ENCODE measurements around the gene OR4D11. TPM values are rescaled to one million over a fixed set of nuclear protein-coding genes. Genes with fewer than 3 reads are reported as not detected.
"Not testable (repeated sequence)": the region's sequence is repeated elsewhere in the genome, so short reads cannot be mapped to it uniquely, and the experiment has no call there.

OR4D11 gene
- total and polyA plus RNA-seq, 2 donors, result not detected

- no peak within 1 kb of the TSS for H3K4me3 ChIP-seq (ENCODE audit: low read length in 2 of 2)
- WGBS, result 15% methylated on average over 2 of the region's 2 CpGs
- H3K27me3 ChIP-seq (ENCODE audit: control insufficient read depth in 2 of 2, insufficient read depth in 1 of 2, low read length in 1 of 2), result no peaks in the 10 kb centered on the region
- no peaks in the 10 kb centered on the region for H3K9me3 ChIP-seq (ENCODE audit: control insufficient read depth in 2 of 2, insufficient read depth in 1 of 2, low read length in 1 of 2)
- H3K27ac ChIP-seq (ENCODE audit: low read depth in 1 of 2, low read length in 1 of 2), result no peak within 1 kb of the TSS
- H3K36me3 ChIP-seq (ENCODE audit: control insufficient read depth in 2 of 2, insufficient read depth in 2 of 2, low read length in 1 of 2), result no peaks in the 10 kb centered on the region
- H3K4me1 ChIP-seq (ENCODE audit: control insufficient read depth in 2 of 2, insufficient read depth in 2 of 2, low read length in 2 of 2), result peaks cover 3 to 7% of the 10 kb centered on the region in 2 donors
- peak in 8 of 9 donors; percentile 13 to 78 (median 37) for DNase-seq (ENCODE audit: low read depth in 6 of 9, low spot score in 9 of 9)
These were observed 7.7 kb downstream of the OR4D11 start, which contains the start of gene OR4D9 for GRCh38 chr11:59510941-59511589. Gene OR4D9, plus strand, starts transcription at chr11:59511539. Its CDS starts 3,374 bp downstream, at chr11:59514913.

GRCh38 chr11:59511675-59512074 is 8.3 kb downstream of the OR4D11 start:
- Histone ChIP-seq H3K4me3 (ENCODE audit: low read length in 2 of 2) (no peak overlapping the region), H3K27ac (ENCODE audit: low read depth in 1 of 2, low read length in 1 of 2) (no peak overlapping the region), H3K36me3 (ENCODE audit: control insufficient read depth in 2 of 2, insufficient read depth in 2 of 2, low read length in 1 of 2) (no peaks in the 10 kb centered on the region), H3K4me1 (ENCODE audit: control insufficient read depth in 2 of 2, insufficient read depth in 2 of 2, low read length in 2 of 2) (peaks cover 3 to 7% of the 10 kb centered on the region in 2 donors), H3K27me3 (ENCODE audit: control insufficient read depth in 2 of 2, insufficient read depth in 1 of 2, low read length in 1 of 2) (no peaks in the 10 kb centered on the region), H3K9me3 (ENCODE audit: control insufficient read depth in 2 of 2, insufficient read depth in 1 of 2, low read length in 1 of 2) (no peaks in the 10 kb centered on the region)
- DNase-seq (ENCODE audit: low read depth in 6 of 9, low spot score in 9 of 9), result no peak
- 87% methylated on average over 1 of the region's 1 CpG for WGBS

- not testable (repeated sequence) for H3K4me3 ChIP-seq (ENCODE audit: low read length in 2 of 2)
- 93% methylated on average over 2 of the region's 2 CpGs for WGBS
These were observed 16.8 kb downstream of the OR4D11 start for GRCh38 chr11:59520139-59520538.

GRCh38 chr11:59520741-59521140 is 17.4 kb downstream of the OR4D11 start:
- Histone ChIP-seq H3K9me3 (ENCODE audit: control insufficient read depth in 2 of 2, insufficient read depth in 1 of 2, low read length in 1 of 2) (no peaks in the 10 kb centered on the region), H3K4me3 (ENCODE audit: low read length in 2 of 2) (no peak overlapping the region), H3K27ac (ENCODE audit: low read depth in 1 of 2, low read length in 1 of 2) (no peak overlapping the region), H3K4me1 (ENCODE audit: control insufficient read depth in 2 of 2, insufficient read depth in 2 of 2, low read length in 2 of 2) (no peaks in the 10 kb centered on the region), H3K27me3 (ENCODE audit: control insufficient read depth in 2 of 2, insufficient read depth in 1 of 2, low read length in 1 of 2) (no peaks in the 10 kb centered on the region), H3K36me3 (ENCODE audit: control insufficient read depth in 2 of 2, insufficient read depth in 2 of 2, low read length in 1 of 2) (no peaks in the 10 kb centered on the region)
- no peak for DNase-seq (ENCODE audit: low read depth in 6 of 9, low spot score in 9 of 9)
- WGBS, result 95% methylated on average over 5 of the region's 5 CpGs

More at GRCh38 chr11:59520139-59520538, 16.8 kb downstream of the OR4D11 start:
- H3K4me1 ChIP-seq (ENCODE audit: control insufficient read depth in 2 of 2, insufficient read depth in 2 of 2, low read length in 2 of 2); H3K27ac ChIP-seq (ENCODE audit: low read depth in 1 of 2, low read length in 1 of 2); H3K36me3 ChIP-seq (ENCODE audit: control insufficient read depth in 2 of 2, insufficient read depth in 2 of 2, low read length in 1 of 2); H3K27me3 ChIP-seq (ENCODE audit: control insufficient read depth in 2 of 2, insufficient read depth in 1 of 2, low read length in 1 of 2); DNase-seq (ENCODE audit: low read depth in 6 of 9, low spot score in 9 of 9); H3K9me3 ChIP-seq (ENCODE audit: control insufficient read depth in 2 of 2, insufficient read depth in 1 of 2, low read length in 1 of 2): not testable (repeated sequence)

GRCh38 chr11:59523541-59523940 is 20.2 kb downstream of the OR4D11 start:
- Histone ChIP-seq H3K9me3 (ENCODE audit: control insufficient read depth in 2 of 2, insufficient read depth in 1 of 2, low read length in 1 of 2) (no peaks in the 10 kb centered on the region), H3K27me3 (ENCODE audit: control insufficient read depth in 2 of 2, insufficient read depth in 1 of 2, low read length in 1 of 2) (no peaks in the 10 kb centered on the region), H3K27ac (ENCODE audit: low read depth in 1 of 2, low read length in 1 of 2) (no peak overlapping the region), H3K4me1 (ENCODE audit: control insufficient read depth in 2 of 2, insufficient read depth in 2 of 2, low read length in 2 of 2) (peaks cover 0 to 1% of the 10 kb centered on the region in 2 donors), H3K36me3 (ENCODE audit: control insufficient read depth in 2 of 2, insufficient read depth in 2 of 2, low read length in 1 of 2) (no peaks in the 10 kb centered on the region), H3K4me3 (ENCODE audit: low read length in 2 of 2) (no peak overlapping the region)
- WGBS, result 83% methylated on average over 1 of the region's 1 CpG
- DNase-seq (ENCODE audit: low read depth in 6 of 9, low spot score in 9 of 9), result no peak

- peak in 1 of 9 donors; percentile 26 for DNase-seq (ENCODE audit: low read depth in 6 of 9, low spot score in 9 of 9)
These were observed 25.3 kb downstream of the OR4D11 start for GRCh38 chr11:59528711-59529110.

GRCh38 chr11:59532620-59533019 is 29.2 kb downstream of the OR4D11 start:
- Histone ChIP-seq H3K4me3 (ENCODE audit: low read length in 2 of 2) (no peak overlapping the region), H3K9me3 (ENCODE audit: control insufficient read depth in 2 of 2, insufficient read depth in 1 of 2, low read length in 1 of 2) (no peaks in the 10 kb centered on the region), H3K36me3 (ENCODE audit: control insufficient read depth in 2 of 2, insufficient read depth in 2 of 2, low read length in 1 of 2) (no peaks in the 10 kb centered on the region), H3K27me3 (ENCODE audit: control insufficient read depth in 2 of 2, insufficient read depth in 1 of 2, low read length in 1 of 2) (no peaks in the 10 kb centered on the region), H3K27ac (ENCODE audit: low read depth in 1 of 2, low read length in 1 of 2) (no peak overlapping the region), H3K4me1 (ENCODE audit: control insufficient read depth in 2 of 2, insufficient read depth in 2 of 2, low read length in 2 of 2) (peaks cover 0 to 9% of the 10 kb centered on the region in 2 donors)
- no peak for DNase-seq (ENCODE audit: low read depth in 6 of 9, low spot score in 9 of 9)
- over 99% methylated on average over 2 of the region's 2 CpGs for WGBS

More at GRCh38 chr11:59528711-59529110, 25.3 kb downstream of the OR4D11 start:
- no peaks in the 10 kb centered on the region for H3K9me3 ChIP-seq (ENCODE audit: control insufficient read depth in 2 of 2, insufficient read depth in 1 of 2, low read length in 1 of 2)
- WGBS, result 85% methylated on average over 7 of the region's 7 CpGs
- H3K4me3 ChIP-seq (ENCODE audit: low read length in 2 of 2), result no peak overlapping the region
- no peak overlapping the region for H3K27ac ChIP-seq (ENCODE audit: low read depth in 1 of 2, low read length in 1 of 2)
- H3K27me3 ChIP-seq (ENCODE audit: control insufficient read depth in 2 of 2, insufficient read depth in 1 of 2, low read length in 1 of 2), result no peaks in the 10 kb centered on the region
- H3K4me1 ChIP-seq (ENCODE audit: control insufficient read depth in 2 of 2, insufficient read depth in 2 of 2, low read length in 2 of 2), result peaks cover 0 to 7% of the 10 kb centered on the region in 2 donors
- no peaks in the 10 kb centered on the region for H3K36me3 ChIP-seq (ENCODE audit: control insufficient read depth in 2 of 2, insufficient read depth in 2 of 2, low read length in 1 of 2)

- Histone ChIP-seq H3K4me1 (ENCODE audit: control insufficient read depth in 2 of 2, insufficient read depth in 2 of 2, low read length in 2 of 2) (peaks cover 0 to 2% of the 10 kb centered on the region in 2 donors), H3K4me3 (ENCODE audit: low read length in 2 of 2) (no peak overlapping the region), H3K36me3 (ENCODE audit: control insufficient read depth in 2 of 2, insufficient read depth in 2 of 2, low read length in 1 of 2) (no peaks in the 10 kb centered on the region), H3K27me3 (ENCODE audit: control insufficient read depth in 2 of 2, insufficient read depth in 1 of 2, low read length in 1 of 2) (no peaks in the 10 kb centered on the region), H3K27ac (ENCODE audit: low read depth in 1 of 2, low read length in 1 of 2) (no peak overlapping the region), H3K9me3 (ENCODE audit: control insufficient read depth in 2 of 2, insufficient read depth in 1 of 2, low read length in 1 of 2) (no peaks in the 10 kb centered on the region)
- WGBS, result 98% methylated on average over 1 of the region's 1 CpG
- DNase-seq (ENCODE audit: low read depth in 6 of 9, low spot score in 9 of 9), result no peak
These were observed 31.3 kb downstream of the OR4D11 start for GRCh38 chr11:59534676-59535075.

- DNase-seq (ENCODE audit: low read depth in 6 of 9, low spot score in 9 of 9), result no peak
- H3K9me3 ChIP-seq (ENCODE audit: control insufficient read depth in 2 of 2, insufficient read depth in 1 of 2, low read length in 1 of 2), result no peaks in the 10 kb centered on the region
- WGBS, result 91% methylated on average over 3 of the region's 3 CpGs
- no peaks in the 10 kb centered on the region for H3K4me1 ChIP-seq (ENCODE audit: control insufficient read depth in 2 of 2, insufficient read depth in 2 of 2, low read length in 2 of 2)
- H3K27ac ChIP-seq (ENCODE audit: low read depth in 1 of 2, low read length in 1 of 2), result no peak overlapping the region
- H3K27me3 ChIP-seq (ENCODE audit: control insufficient read depth in 2 of 2, insufficient read depth in 1 of 2, low read length in 1 of 2), result no peaks in the 10 kb centered on the region
- no peaks in the 10 kb centered on the region for H3K36me3 ChIP-seq (ENCODE audit: control insufficient read depth in 2 of 2, insufficient read depth in 2 of 2, low read length in 1 of 2)
- H3K4me3 ChIP-seq (ENCODE audit: low read length in 2 of 2), result no peak overlapping the region
These were observed 38.9 kb downstream of the OR4D11 start for GRCh38 chr11:59542142-59542810.
